Erythroblast (primary cell): ENCODE results near the gene RNF144B.
"Not testable (repeated sequence)": the region's sequence is repeated elsewhere in the genome, so short reads cannot be mapped to it uniquely, and the experiment has no call there.

ENCODE experiments used
- DNase-seq, 2 experiments: peaks; one replicate each; lab custom pipeline; 2025; lab: John Stamatoyannopoulos, UW
- GATA1 ChIP-seq: IDR thresholded peaks from 2 replicates; pipeline ENCODE4 v1.6.1; 2011; ENCODE audit warnings: low read depth, mild to moderate bottlenecking, control low read depth, low read length, moderate library complexity
- POLR2A ChIP-seq: IDR thresholded peaks from 2 replicates; pipeline ENCODE4 v1.6.1; 2011; ENCODE audit warnings: mild to moderate bottlenecking, low read length

The RNF144B gene

DNA sequence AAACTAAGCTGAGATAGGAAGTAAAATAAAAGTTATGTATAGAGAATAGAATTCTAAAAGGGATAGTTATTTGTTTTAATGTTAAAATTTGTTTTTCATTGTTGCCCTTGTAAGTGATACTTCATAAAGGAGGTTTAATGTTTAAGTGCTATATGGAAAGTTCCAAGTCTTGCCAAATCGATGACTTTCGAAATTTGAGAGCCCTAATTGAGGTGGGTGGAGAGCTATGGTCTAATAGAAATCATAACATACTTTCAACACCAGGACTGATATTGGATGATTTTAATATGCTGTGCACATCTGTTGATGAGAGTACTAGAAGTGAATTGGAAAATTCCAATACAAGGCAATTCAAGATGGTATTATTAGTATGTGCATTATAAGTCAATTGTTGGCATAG, 64.6 kb downstream of the RNF144B start:
- DNase-seq, result no peak
- TF ChIP-seq POLR2A (no peak), GATA1 (no peak)

DNA sequence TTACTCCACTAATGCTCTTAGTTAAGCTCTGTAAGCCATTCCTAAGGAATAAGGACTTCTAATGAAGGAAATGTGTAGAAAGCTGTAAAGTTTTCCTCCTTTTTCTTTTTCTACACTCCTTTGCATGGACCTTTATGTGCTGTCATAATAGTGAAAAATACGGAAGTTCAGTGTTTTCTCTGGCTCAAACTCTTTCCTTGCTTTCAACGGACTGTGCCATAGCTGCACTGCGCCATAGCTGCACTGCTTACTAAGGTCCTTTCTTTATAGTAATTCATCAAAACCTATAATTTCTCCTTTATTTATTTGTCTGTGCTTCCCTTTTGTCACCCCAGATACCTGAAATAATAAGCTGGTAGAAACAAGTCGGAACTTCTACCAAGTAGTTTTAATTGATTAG, 67.3 kb downstream of the RNF144B start:
- TF ChIP-seq GATA1 (no peak), POLR2A (no peak)

DNA sequence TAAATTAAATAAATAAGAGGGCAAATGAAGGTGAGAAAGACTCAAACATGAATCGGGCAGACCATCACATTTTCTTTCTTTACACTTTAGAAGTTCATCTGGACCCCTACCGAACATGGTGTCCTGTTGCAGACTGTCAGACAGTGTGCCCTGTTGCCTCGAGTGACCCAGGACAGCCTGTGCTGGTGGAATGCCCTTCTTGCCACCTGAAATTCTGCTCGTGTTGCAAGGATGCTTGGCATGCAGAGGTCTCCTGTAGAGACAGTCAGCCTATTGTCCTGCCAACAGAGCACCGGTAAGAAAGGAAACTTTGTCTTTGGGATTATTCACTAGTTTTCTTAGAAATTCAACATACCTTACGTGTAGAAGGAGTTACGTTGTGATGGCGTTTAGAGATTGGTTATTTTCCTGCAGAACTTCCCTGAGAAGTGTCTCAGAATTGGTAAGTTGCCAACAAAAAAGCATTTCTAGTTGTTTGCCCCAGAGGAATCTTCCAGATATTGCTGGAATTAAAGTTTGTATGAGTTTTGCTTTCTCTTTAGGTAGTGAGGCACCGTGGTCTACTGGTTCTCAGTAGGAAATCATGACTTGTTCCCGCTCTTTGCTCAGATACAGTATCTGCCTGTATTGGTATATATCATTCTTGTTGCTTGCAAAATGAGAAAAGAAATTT, 70.1 kb downstream of the RNF144B start:
- TF ChIP-seq POLR2A, result no peak
- TF ChIP-seq GATA1, result no peak
- DNase-seq, result no peak

More for the DNA sequence above, 67.3 kb downstream of the RNF144B start:
- DNase-seq, result no peak

DNA sequence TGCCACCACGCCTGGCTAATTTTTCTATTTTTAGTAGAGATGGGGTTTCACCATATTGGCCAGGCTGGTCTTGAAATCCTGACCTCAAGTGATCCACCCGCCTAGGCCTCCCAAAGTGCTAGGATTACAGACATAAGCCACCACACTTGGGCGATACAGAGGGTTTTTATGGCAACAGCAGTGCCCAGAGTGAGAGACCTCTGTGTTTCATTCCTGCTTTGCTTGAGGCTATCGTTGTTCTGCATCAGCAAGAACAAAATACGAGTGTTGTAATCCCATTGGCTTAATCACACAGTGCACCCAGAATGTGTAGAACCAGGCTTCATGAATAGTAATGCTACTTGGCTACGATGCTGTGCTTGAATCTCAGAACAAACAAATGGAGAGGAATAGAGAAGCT, 70.9 kb downstream of the RNF144B start:
- DNase-seq, result not testable (repeated sequence)

DNA sequence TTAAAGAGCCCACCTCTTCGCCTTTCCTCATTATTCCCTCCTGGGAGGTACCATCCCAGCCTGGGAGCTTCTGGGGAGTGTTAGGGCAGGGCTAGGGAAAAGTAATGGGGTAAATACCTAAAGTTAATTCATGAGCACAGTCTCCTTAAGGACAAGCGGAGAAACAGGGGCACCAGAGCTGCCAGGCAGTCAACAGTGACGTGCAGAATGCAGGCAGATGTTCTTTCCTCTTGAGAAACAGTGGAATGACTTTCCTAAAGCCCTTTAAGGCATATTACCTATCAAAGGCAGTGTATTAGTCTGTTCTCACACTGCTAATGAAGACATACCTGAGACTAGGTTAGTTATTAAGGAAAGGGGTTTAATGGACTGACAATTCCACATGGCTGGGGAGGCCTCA, 76.3 kb downstream of the RNF144B start:
- no peak for DNase-seq
- TF ChIP-seq GATA1, result no peak
- no peak for TF ChIP-seq POLR2A

DNA sequence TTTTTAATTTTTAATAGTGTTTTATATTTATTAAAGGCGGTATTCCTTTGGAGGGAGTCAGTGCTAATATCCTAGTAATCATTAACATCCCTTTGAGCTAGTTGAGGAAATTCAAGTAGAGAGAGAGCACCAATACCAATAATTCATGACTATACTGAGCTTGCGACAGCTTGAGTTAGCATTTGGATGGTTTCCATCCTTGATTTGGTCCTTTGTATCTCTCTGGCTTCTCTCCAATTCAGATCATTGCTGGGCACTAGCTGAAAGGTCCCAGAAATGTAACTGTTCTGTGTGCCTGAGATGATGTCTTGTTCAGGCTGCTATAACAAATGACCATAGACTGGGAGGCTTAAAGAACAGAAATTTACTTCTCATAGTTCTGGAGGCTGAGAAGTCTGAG, 77.0 kb downstream of the RNF144B start:
- TF ChIP-seq GATA1 (no peak), POLR2A (no peak)
- DNase-seq, result no peak

DNA sequence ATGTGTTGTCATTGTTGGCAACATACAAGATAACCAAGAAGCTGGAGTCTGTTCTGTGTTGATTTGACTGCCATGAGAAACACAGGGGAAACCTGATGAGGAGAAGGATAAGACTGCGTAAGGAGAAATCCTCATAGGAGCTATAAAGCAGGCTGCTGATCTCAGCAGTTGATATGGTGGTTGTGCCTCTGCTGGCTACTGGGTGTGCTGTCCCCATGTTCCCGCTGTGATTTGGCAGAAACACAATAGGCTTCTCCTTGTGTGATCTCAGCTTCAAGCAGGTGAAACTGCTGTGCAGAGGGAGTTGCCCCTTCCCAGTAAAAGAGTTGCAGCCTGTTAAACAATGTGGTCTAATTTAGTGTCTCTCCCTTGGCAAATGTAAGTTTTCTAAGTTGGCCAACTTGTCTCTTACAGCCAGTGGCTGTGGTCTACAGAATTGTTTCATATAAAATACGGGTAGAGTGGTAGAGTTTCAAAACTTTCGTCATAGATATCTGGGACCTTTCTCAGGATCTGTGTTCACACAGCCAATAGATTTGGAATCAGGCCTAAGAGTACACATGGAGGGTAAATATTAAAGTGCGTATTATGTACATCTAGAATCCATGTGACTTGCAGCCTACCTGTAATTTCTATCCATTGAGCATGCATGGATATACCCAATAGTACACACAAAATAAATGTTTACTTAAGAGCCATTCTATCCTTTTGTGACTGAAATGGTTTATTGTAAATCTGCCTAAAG, 78.4 kb downstream of the RNF144B start:
- TF ChIP-seq GATA1 (no peak), POLR2A (no peak)
- DNase-seq, result no peak

DNA sequence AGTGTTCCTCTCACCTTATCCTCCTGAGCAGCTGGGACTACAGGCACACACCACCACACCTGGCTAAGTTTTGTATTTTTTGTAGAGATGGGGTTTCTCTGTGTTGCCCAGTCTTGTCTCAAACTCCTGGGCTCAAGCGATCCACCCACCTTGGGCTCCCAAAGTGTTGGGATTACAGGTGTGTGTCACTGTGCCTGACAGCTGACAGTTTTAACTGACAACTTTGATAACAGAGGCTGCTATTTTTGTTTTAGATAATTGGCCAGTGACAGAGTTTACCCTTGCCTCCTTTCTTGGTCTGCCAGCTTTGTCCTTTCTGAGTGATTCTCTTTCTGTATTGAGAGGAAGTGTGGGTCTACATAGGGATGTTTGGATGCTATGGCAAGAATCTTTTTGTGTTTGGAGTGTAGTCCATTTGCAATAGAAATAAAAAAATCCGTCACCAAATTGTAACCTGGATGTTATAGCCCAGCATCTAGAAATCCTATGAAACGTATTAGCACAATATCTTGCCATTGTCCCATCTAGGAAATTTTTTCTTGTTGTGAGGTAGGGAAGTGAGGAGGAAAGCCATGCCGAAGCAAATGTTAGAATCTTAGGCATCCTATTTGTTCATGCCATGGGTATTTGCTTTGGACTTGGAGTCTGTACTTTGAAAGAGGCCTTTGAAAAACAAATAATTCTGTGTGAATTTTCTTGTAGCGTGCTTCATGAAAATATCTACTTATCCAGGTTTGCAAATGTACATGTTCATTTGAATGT, 80.8 kb downstream of the RNF144B start:
- no peak for TF ChIP-seq POLR2A
- TF ChIP-seq GATA1, result no peak
- DNase-seq, result no peak

DNA sequence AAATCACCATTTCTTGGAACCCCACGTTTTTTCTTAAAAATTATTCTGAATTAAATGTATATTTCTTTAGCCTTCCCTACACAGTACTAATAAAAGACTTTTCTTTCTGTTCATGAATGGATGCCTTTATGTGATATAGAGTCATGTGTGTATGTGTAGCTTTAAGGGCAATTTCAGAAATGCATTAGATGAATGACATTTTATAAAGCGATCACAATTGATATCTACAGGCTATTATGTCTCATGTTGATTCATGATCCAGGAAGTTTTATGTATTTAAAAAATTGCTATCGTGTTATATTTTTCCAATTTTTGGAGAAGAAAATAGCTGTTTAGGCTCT, 81.3 kb downstream of the RNF144B start:
- DNase-seq, result no peak
- TF ChIP-seq POLR2A (no peak), GATA1 (no peak)

DNA sequence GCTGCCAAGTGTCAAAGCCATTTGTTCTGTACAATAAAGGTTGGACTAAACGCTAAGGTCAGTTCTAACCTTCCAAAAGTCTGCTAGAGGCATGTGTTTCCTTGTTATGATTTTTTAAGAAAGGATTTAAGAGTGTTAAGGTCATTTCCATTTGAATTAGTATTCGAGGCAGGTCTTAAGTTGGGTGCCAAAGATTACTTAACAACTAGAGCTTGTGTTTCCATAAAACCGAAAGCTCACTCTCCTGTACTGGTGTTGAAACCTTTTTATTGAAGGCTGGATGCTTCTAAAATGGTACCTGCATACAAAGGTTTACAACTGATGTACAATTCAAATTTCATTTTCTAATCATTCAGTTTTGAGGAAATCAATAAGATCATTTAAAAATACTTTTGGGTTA, 82.4 kb downstream of the RNF144B start:
- no peak for TF ChIP-seq GATA1
- TF ChIP-seq POLR2A, result no peak
- DNase-seq, result no peak

DNA sequence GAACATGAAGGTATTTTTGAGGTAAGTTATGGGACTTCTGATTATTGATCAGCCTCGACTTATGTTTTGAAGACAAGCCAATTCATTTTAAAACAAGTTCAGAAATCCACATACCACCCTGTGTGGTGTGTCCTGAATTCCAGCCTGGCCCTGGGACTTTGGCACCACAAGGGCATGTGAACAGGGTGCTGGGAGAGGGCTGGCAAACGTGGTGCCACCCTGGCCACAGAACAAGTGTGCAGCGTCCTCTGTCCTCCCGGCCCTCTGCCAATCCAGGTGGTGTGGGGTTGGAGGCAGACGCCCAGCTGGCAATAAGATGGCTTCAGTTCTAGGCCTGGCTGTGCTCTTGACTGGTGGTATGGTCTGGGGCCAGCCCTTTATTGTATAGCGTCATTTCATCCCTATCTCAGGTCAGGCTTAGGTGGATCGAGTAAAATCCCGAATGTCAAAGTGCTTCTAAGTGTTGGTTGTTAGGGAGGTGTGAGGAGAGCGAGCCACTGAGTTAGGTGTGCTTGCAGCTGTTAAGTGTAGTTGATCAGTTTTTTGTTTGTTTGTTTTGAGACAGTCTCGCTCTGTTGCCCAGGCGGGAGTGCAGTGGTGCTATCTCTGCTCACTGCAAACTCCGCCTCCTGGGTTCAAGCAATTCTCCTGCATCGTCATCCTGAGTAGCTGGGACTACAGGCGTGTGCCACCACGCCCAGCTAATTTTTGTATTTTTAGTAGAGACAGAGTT, 84.2 kb downstream of the RNF144B start:
- TF ChIP-seq POLR2A (no peak), GATA1 (no peak)
- DNase-seq, result no peak

DNA sequence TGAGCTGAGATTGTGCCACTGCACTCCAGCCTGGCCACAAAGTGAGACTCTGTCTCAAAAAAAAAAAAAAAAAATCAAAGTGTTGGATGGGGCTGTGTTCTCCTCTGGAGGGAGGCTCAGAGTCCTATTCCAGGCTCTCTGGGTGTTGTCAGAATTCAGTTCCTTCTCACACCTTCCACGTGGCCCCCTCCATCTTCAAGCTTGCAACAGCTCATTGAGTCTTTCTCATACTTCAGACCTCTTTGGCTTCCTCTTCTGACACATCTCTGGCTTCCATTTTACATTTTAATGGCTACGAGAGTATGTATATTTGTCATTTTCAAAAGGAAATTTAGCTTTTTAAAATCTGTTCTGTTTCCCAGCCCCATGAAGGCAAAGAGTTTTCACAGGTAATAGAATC, 85.8 kb downstream of the RNF144B start:
- no peak for DNase-seq
- no peak for TF ChIP-seq POLR2A
- TF ChIP-seq GATA1, result no peak

DNA sequence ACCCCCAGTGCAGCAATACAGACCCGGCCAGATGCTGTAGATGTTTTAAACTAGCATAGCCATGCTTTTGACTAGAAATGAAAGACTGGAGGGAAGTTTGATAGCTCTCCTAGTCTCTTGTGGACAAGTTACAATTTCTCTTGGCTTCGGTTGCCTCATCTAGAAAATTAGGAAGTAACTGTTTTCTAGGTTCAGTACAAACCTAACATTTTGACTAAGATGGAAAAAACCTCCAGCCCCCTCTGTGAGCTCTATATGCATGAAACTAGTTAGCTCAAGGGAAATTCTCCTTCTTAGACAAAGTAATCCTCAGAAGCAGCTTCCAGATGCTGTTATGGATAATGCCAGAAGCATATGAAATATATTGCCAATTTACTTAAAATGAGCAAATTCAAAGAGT, 86.6 kb downstream of the RNF144B start:
- TF ChIP-seq POLR2A (no peak), GATA1 (no peak)
- DNase-seq, result no peak

DNA sequence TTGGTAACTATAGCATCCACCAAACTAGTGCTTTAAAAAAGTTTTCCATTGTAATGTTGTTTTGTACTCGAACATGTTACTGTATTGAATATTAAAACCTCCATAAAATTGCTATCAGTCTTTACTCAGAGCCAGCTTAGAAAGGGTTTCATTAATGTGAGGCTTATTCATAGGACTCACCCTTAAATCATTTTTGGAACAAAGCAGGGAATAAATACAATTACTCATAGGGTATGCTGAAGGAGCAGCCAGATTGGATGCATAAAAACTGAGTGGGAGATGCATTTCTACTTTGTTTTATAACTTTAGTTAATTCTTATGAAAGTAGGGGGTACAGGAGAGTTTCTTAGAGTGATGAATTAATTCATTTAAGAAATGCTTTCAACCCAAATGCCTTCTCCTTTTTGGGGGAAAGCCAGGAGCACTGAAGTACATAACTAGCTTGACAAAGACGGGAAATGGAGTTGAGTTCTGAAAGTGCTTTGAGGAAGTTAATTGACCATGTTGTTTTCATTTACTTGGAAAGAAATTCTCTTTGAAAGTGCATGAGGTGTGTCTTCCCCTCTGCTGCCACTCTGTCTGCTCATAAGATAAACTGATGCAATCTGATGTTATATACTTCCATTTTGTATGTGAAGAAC, 90.3 kb downstream of the RNF144B start:
- DNase-seq, result no peak

More for the DNA sequence above, 90.3 kb downstream of the RNF144B start:
- TF ChIP-seq GATA1, result no peak
- no peak for TF ChIP-seq POLR2A
